IMR-90 (cell line): ENCODE measurements around the gene EDARADD. TPM values are rescaled to one million over a fixed set of nuclear protein-coding genes. Genes with fewer than 3 reads are reported as not detected.

Source experiments
- ATAC-seq: fragments of 200-7000 bp; cut with Tn5 transposase; 2 replicates; pipeline ENCODE4 v1.9.1; 2020; ENCODE audit warnings: low read depth, mild to moderate bottlenecking, moderate library complexity
- BruUV-seq: library from RNA; stranded (reverse); fragments of 400-500 nt; replicated peaks from 2 replicates; lab custom pipeline; 2021; lab: Mats Ljungman, UMichigan
- CTCF ChIA-PET: fragments of 300-600 bp; formaldehyde crosslinking; extraction: SDS; loops from one replicate; lab custom pipeline; 2021; ENCODE audit warnings: antibody characterized with exemption; lab: Yijun Ruan, JAX
- POLR2A ChIA-PET: fragments of 300-600 bp; sonication (Branson Sonifier 250); formaldehyde crosslinking; loops from one replicate; lab custom pipeline; 2022; ENCODE audit warnings: antibody characterized with exemption; ENCODE audit not compliant: unreplicated experiment; lab: Charles Lee
- DNase-seq: peaks from one replicate; pipeline ENCODE4 v3.0.0; 2013
- H2AFZ ChIP-seq: replicated peaks from 2 replicates; pipeline ENCODE3; 2013; ENCODE audit warnings: low read length, mild to moderate bottlenecking; ENCODE audit not compliant: poor library complexity
- H2AK5ac ChIP-seq: 2 replicates; pipeline ENCODE4 v1.6.1; 2013; ENCODE audit warnings: low read depth, low read length, inconsistent platforms
- H2AK9ac ChIP-seq: replicated peaks from 2 replicates; pipeline ENCODE3; 2013; ENCODE audit warnings: mild to moderate bottlenecking, low read depth, low read length, moderate library complexity; ENCODE audit not compliant: poor library complexity
- H2BK120ac ChIP-seq: 2 replicates; pipeline ENCODE4 v1.6.1; 2013; ENCODE audit warnings: low read depth, low read length, inconsistent platforms
- H2BK15ac ChIP-seq: 3 replicates; pipeline ENCODE4 v1.6.1; 2013; ENCODE audit warnings: low read depth, low read length, inconsistent platforms
- H2BK20ac ChIP-seq: 2 replicates; pipeline ENCODE4 v1.6.1; 2013; ENCODE audit warnings: low read depth, mild to moderate bottlenecking, inconsistent platforms, low read length, moderate library complexity
- H2BK5ac ChIP-seq: 2 replicates; pipeline ENCODE4 v1.6.1; 2013; ENCODE audit warnings: mild to moderate bottlenecking, low read depth, low read length, inconsistent platforms; ENCODE audit not compliant: poor library complexity, severe bottlenecking
- H3K14ac ChIP-seq: replicated peaks from 2 replicates; pipeline ENCODE4 v1.6.1; 2013; ENCODE audit warnings: low read depth, low read length, inconsistent platforms
- H3K18ac ChIP-seq: 2 replicates; pipeline ENCODE4 v1.6.1; 2013; ENCODE audit warnings: low read depth, low read length, control low read depth
- H3K23ac ChIP-seq: 2 replicates; pipeline ENCODE4 v1.6.1; 2013; ENCODE audit warnings: low read depth, low read length, inconsistent platforms
- H3K27ac ChIP-seq: 2 replicates; pipeline ENCODE4 v1.5.1; 2013; ENCODE audit warnings: mild to moderate bottlenecking, control low read depth, low read length; ENCODE audit not compliant: insufficient read depth
- H3K27me3 ChIP-seq: 2 replicates; pipeline ENCODE4 v1.6.1; 2013; ENCODE audit warnings: low read length; ENCODE audit not compliant: control insufficient read depth, insufficient read depth
- H3K36me3 ChIP-seq: 2 replicates; pipeline ENCODE4 v1.6.1; 2013; ENCODE audit warnings: low read length, mixed read lengths; ENCODE audit not compliant: control insufficient read depth, insufficient read depth
- H3K4ac ChIP-seq: 2 replicates; pipeline ENCODE4 v1.6.1; 2013; ENCODE audit warnings: low read depth, low read length, inconsistent platforms
- H3K4me1 ChIP-seq: 2 replicates; pipeline ENCODE4 v1.6.1; 2013; ENCODE audit warnings: low read length, mixed read lengths; ENCODE audit not compliant: control insufficient read depth, insufficient read depth
- H3K4me2 ChIP-seq: 2 replicates; pipeline ENCODE4 v1.6.1; 2013; ENCODE audit warnings: low read depth, mild to moderate bottlenecking, control low read depth, low read length, moderate library complexity
- H3K4me3 ChIP-seq: 2 replicates; pipeline ENCODE4 v1.5.1; 2013; ENCODE audit warnings: low read depth, mild to moderate bottlenecking, control low read depth, low read length, moderate library complexity; ENCODE audit not compliant: insufficient read depth
- H3K56ac ChIP-seq: 2 replicates; pipeline ENCODE4 v1.6.1; 2013; ENCODE audit warnings: low read length, inconsistent platforms; ENCODE audit not compliant: insufficient read depth; ENCODE audit errors: extremely low read depth
- H3K79me1 ChIP-seq, 2 experiments: 2 replicates each; pipeline ENCODE4 v1.6.1; 2013; ENCODE audit warnings: low read length in 2 of 2, inconsistent platforms in 1 of 2, low read depth in 1 of 2
- H3K9ac ChIP-seq: 2 replicates; pipeline ENCODE4 v1.6.1; 2013; ENCODE audit warnings: low read depth, low read length, control low read depth
- H3K9me1 ChIP-seq: 2 replicates; pipeline ENCODE4 v1.6.1; 2013; ENCODE audit warnings: low read length, inconsistent platforms; ENCODE audit not compliant: insufficient read depth
- H3K9me3 ChIP-seq: 2 replicates; pipeline ENCODE4 v1.6.1; 2013; ENCODE audit warnings: low read length; ENCODE audit not compliant: control insufficient read depth, insufficient read depth
- H4K20me1 ChIP-seq: 2 replicates; pipeline ENCODE4 v1.6.1; 2013; ENCODE audit warnings: low read length, inconsistent platforms; ENCODE audit not compliant: insufficient read depth
- H4K5ac ChIP-seq: 2 replicates; pipeline ENCODE4 v1.6.1; 2013; ENCODE audit warnings: mild to moderate bottlenecking, low read depth, low read length, control low read depth
- H4K8ac ChIP-seq, 2 experiments: 2 replicates each; pipeline ENCODE4 v1.6.1; 2013; ENCODE audit warnings: low read depth in 2 of 2, low read length in 2 of 2, control low read depth in 1 of 2, inconsistent platforms in 1 of 2
- H4K91ac ChIP-seq: 2 replicates; pipeline ENCODE4 v1.6.1; 2013; ENCODE audit warnings: low read depth, low read length, inconsistent platforms; ENCODE audit not compliant: insufficient read depth
- BHLHE40 ChIP-seq: fragments of 150-350 bp; IDR thresholded peaks from 2 replicates; pipeline ENCODE4 v1.6.1; 2016; ENCODE audit warnings: mild to moderate bottlenecking, low read depth, low read length
- CEBPB ChIP-seq: IDR thresholded peaks from 2 replicates; pipeline ENCODE4 v1.6.1; 2012; ENCODE audit warnings: low read depth, low read length, improper control_type of control experiment
- CHD1 ChIP-seq: IDR thresholded peaks from 2 replicates; pipeline ENCODE4 v1.6.1; 2012; ENCODE audit warnings: low read depth, low read length, improper control_type of control experiment
- CTCF ChIP-seq: conservative IDR thresholded peaks from 2 replicates; pipeline ENCODE4 v1.5.1; 2012; ENCODE audit warnings: mild to moderate bottlenecking, low read depth, low read length, improper control_type of control experiment
- ELK1 ChIP-seq: fragments of 150-350 bp; IDR thresholded peaks from 2 replicates; pipeline ENCODE4 v1.6.1; 2016; ENCODE audit warnings: low read depth, mild to moderate bottlenecking, low read length, moderate library complexity, borderline replicate concordance
- FOS ChIP-seq: fragments of 150-350 bp; IDR thresholded peaks from 2 replicates; pipeline ENCODE4 v1.6.1; 2016; ENCODE audit warnings: low read depth, low read length
- MAFK ChIP-seq: IDR thresholded peaks from 2 replicates; pipeline ENCODE4 v1.6.1; 2012; ENCODE audit warnings: low read depth, low read length, improper control_type of control experiment
- MAZ ChIP-seq: IDR thresholded peaks from 2 replicates; pipeline ENCODE4 v1.6.1; 2012; ENCODE audit warnings: low read depth, mild to moderate bottlenecking, low read length, improper control_type of control experiment, moderate library complexity, borderline replicate concordance
- MXI1 ChIP-seq: IDR thresholded peaks from 2 replicates; pipeline ENCODE4 v1.6.1; 2012; ENCODE audit warnings: low read depth, mild to moderate bottlenecking, low read length, moderate library complexity, borderline replicate concordance
- NFE2L2 ChIP-seq: fragments of 150-350 bp; IDR thresholded peaks from 2 replicates; pipeline ENCODE4 v1.6.1; 2016; ENCODE audit warnings: low read depth, mild to moderate bottlenecking, low read length
- POLR2A ChIP-seq: IDR thresholded peaks from 2 replicates; pipeline ENCODE4 v1.6.1; 2012; ENCODE audit warnings: mild to moderate bottlenecking, low read depth, low read length
- RAD21 ChIP-seq: IDR thresholded peaks from 2 replicates; pipeline ENCODE4 v1.6.1; 2012; ENCODE audit warnings: low read length, improper control_type of control experiment
- RCOR1 ChIP-seq: IDR thresholded peaks from 2 replicates; pipeline ENCODE4 v1.6.1; 2012; ENCODE audit warnings: mild to moderate bottlenecking, low read length, improper control_type of control experiment; ENCODE audit not compliant: insufficient replicate concordance
- RFX5 ChIP-seq: IDR thresholded peaks from 2 replicates; pipeline ENCODE4 v1.8.0; 2012; ENCODE audit warnings: low read depth, mild to moderate bottlenecking, low read length, moderate library complexity
- SMC3 ChIP-seq: fragments of 150-350 bp; IDR thresholded peaks from 2 replicates; pipeline ENCODE4 v1.6.1; 2016; ENCODE audit warnings: low read depth, mild to moderate bottlenecking, antibody characterized with exemption, low read length, moderate library complexity
- USF2 ChIP-seq: fragments of 150-350 bp; IDR thresholded peaks from 2 replicates; pipeline ENCODE4 v1.6.1; 2017; ENCODE audit warnings: mild to moderate bottlenecking, antibody characterized with exemption, low read length, low read depth
- WGBS, 2 experiments: methylation state at CpG; one replicate each; pipeline versions ENCODE4 v1.1.5 to v1.1.7; 2013; ENCODE audit warnings: missing lambda C conversion rate in 2 of 2; ENCODE audit not compliant: insufficient read length in 1 of 2; ENCODE audit errors: extremely low coverage in 2 of 2; 5-methylcytosine and 5-hydroxymethylcytosine counted together
- dilution Hi-C: fragments of 300-500 bp; cut with HindIII; formaldehyde crosslinking; loops from one replicate; pipeline ENCODE4 v1.14.3; 2018; ENCODE audit warnings: low sequenced_read_pairs; ENCODE audit not compliant: unreplicated experiment
- in situ Hi-C: fragments of 300-500 bp; cut with MboI; formaldehyde crosslinking; loops from 3 replicates; pipeline ENCODE4 v1.14.3; 2019; ENCODE audit warnings: low sequenced_read_pairs, inconsistent platforms, mixed read lengths
- intact Hi-C: fragments of 100-400 bp; cut with micrococcal nuclease; formaldehyde crosslinking; loops from 2 replicates; pipeline ENCODE4 v1.10.0; 2022
- polyA plus RNA-seq, 3 experiments: library from polyadenylated mRNA; depleted of rRNA; stranded (reverse); fragments of >200 nt; gene quantifications; 2 replicates each; pipeline ENCODE4 v1.2.3, GENCODE V29; 2012; ENCODE audit warnings: low replicate concordance in 1 of 3
- total RNA-seq: library from RNA; depleted of rRNA; stranded (reverse); fragments of >200 nt; gene quantifications from 2 replicates; pipeline ENCODE4 v1.2.3, GENCODE V29; 2012

Gene EDARADD
- total and polyA plus RNA-seq, 2 of the 4 experiments (the other 2 are of a cell fraction): not detected

GRCh38 chr1:236511735-236512418 lies 117.8 kb downstream of the EDARADD start:
- H3K14ac ChIP-seq: no peak overlapping the region
- 82% methylated on average over 2 of the region's 11 CpGs; no CpG with 5 or more reads in 1 of the 2 experiments for WGBS, 2 experiments
- no peaks in the 10 kb centered on the region for H3K9me3 ChIP-seq
- H3K56ac ChIP-seq: no peak overlapping the region
- in situ Hi-C loops: no loop called here
- no peaks in the 10 kb centered on the region for H3K79me1 ChIP-seq
- H2AK9ac ChIP-seq: no peak overlapping the region
- H3K9me1 ChIP-seq: no peaks in the 10 kb centered on the region
- no peak overlapping the region for H2BK15ac ChIP-seq
- TF ChIP-seq ELK1: no peak
- no peak for TF ChIP-seq BHLHE40
- TF ChIP-seq CEBPB: no peak
- no peak for TF ChIP-seq POLR2A
- TF ChIP-seq SMC3: no peak
- TF ChIP-seq MAZ: no peak
- no peak for TF ChIP-seq RAD21
- no peak for TF ChIP-seq RFX5
- TF ChIP-seq CTCF: no peak
- TF ChIP-seq RCOR1: no peak
- TF ChIP-seq MAFK: no peak
- no peak for TF ChIP-seq USF2
- TF ChIP-seq NFE2L2: no peak
- no peak for TF ChIP-seq MXI1
- TF ChIP-seq CHD1: no peak
- no peak for TF ChIP-seq FOS
- no peak overlapping the region for H3K18ac ChIP-seq
- no peak overlapping the region for H3K27ac ChIP-seq
- no peaks in the 10 kb centered on the region for H3K36me3 ChIP-seq
- H4K91ac ChIP-seq: no peak overlapping the region
- POLR2A ChIA-PET: no interaction called here
- peaks cover 5% of the 10 kb centered on the region; the same call in 1 of the 2 replicates for H3K4me1 ChIP-seq
- H2AK5ac ChIP-seq: no peak overlapping the region
- no peak for DNase-seq
- ATAC-seq: no peak
- no peak overlapping the region for H2BK20ac ChIP-seq
- no TSS peak for BruUV-seq
- intact Hi-C loops: no loop called here
- no peak overlapping the region for H3K4me3 ChIP-seq
- H3K27me3 ChIP-seq: peaks cover 2% of the 10 kb centered on the region; the same call in 1 of the 2 replicates
- H3K4ac ChIP-seq: no peak overlapping the region
- no peak overlapping the region for H3K23ac ChIP-seq
- H4K20me1 ChIP-seq: no peaks in the 10 kb centered on the region
- H2BK5ac ChIP-seq: no peak overlapping the region
- no peak overlapping the region for H4K5ac ChIP-seq
- dilution Hi-C loops: no loop called here
- no peak overlapping the region for H3K4me2 ChIP-seq
- H2AFZ ChIP-seq: no peak overlapping the region
- no peak overlapping the region for H2BK120ac ChIP-seq
- H3K9ac ChIP-seq: no peak overlapping the region
- CTCF ChIA-PET: no interaction called here
- H4K8ac ChIP-seq: no peak overlapping the region
